Measurements from ENCODE around the gene XIRP2.
"Not testable (repeated sequence)": the region's sequence is repeated elsewhere in the genome, so short reads cannot be mapped to it uniquely, and the experiment has no call there.

DNA sequence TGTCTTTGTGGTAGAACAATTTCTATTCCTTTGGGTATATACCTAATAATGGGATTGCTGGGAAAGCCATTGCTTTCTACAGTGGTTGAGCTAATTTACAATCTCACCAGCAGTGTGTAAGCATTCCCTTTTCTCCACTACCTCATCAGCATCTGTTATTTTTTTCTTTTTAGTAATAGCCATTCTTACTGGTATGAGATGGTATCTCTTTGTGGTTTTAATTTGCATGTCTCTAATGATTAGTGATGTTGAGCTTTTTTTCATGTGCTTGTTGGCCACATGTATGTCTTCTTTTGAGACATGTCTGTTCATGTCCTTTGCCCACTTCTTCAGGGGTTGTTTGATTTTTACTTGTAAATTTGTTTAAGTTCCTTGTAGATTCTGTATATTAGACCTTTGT lies 221.4 kb downstream of the XIRP2 start:
- not testable (repeated sequence) for TF ChIP-seq EZH2 (IDR thresholded peaks at IDR 0.05); POLR2AphosphoS5 (IDR thresholded peaks at IDR 0.05; ENCODE audit: borderline replicate concordance, low read depth, low read length); FOXP2 (optimal IDR thresholded peaks at IDR 0.05; ENCODE audit: control extremely low read depth, extremely low read length, insufficient read depth)

All from SK-N-MC (cell line).